Activated CD4-positive, CD25-positive, alpha-beta regulatory T cell treated with anti-CD3 and anti-CD28 coated beads, Interleukin-2, amount 50 U/mL, for 16 hours (primary cell): Measurements from ENCODE around the gene TMEM86A.
A peak's percentile ranks its signal among the peaks of the same experiment; 100 is the strongest.

Source experiments
- DNase-seq: peaks from one replicate; pipeline ENCODE4 v3.0.0-alpha.2; 2020; ENCODE audit warnings: low read depth, low spot score

The TMEM86A gene

GRCh38 chr11:18723991-18724390 is 25.4 kb downstream of the TMEM86A start:
- DNase-seq = no peak

GRCh38 chr11:18726040-18726439 is 27.5 kb downstream of the TMEM86A start, which contains the start of gene IGSF22:
Gene IGSF22 (minus strand): TSS chr11:18726188. CDS start chr11:18724236, 1,952 bp downstream.
- no peak for DNase-seq

- DNase-seq = peak; percentile 23
These were observed 29.1 kb downstream of the TMEM86A start for GRCh38 chr11:18727479-18728236.

GRCh38 chr11:18728658-18729057 is 30.1 kb downstream of the TMEM86A start:
- DNase-seq = no peak

- no peak for DNase-seq
These were observed 30.8 kb downstream of the TMEM86A start for GRCh38 chr11:18729426-18729825.

- no peak for DNase-seq
These were observed 31.4 kb downstream of the TMEM86A start for GRCh38 chr11:18730020-18730419.

GRCh38 chr11:18731441-18731840 is 32.9 kb downstream of the TMEM86A start:
- no peak for DNase-seq

GRCh38 chr11:18731949-18732821 is 33.6 kb downstream of the TMEM86A start:
- peak; percentile 46 for DNase-seq

GRCh38 chr11:18733202-18733601 is 34.6 kb downstream of the TMEM86A start:
- no peak for DNase-seq

GRCh38 chr11:18736590-18737148 is 38.1 kb downstream of the TMEM86A start:
- DNase-seq = no peak

GRCh38 chr11:18737642-18738041 is 39.1 kb downstream of the TMEM86A start:
- no peak for DNase-seq

GRCh38 chr11:18739685-18740084 is 41.1 kb downstream of the TMEM86A start:
- no peak for DNase-seq

GRCh38 chr11:18741783-18742182 is 43.2 kb downstream of the TMEM86A start:
- DNase-seq = no peak

- DNase-seq = no peak
These were observed 44.8 kb downstream of the TMEM86A start for GRCh38 chr11:18743365-18743764.

- no peak for DNase-seq
These were observed 45.4 kb downstream of the TMEM86A start for GRCh38 chr11:18743900-18744514.

GRCh38 chr11:18745251-18745650 is 46.7 kb downstream of the TMEM86A start:
- no peak for DNase-seq

- no peak for DNase-seq
These were observed 50.3 kb downstream of the TMEM86A start for GRCh38 chr11:18748766-18749365.

- no peak for DNase-seq
These were observed 51.2 kb downstream of the TMEM86A start for GRCh38 chr11:18749681-18750319.

GRCh38 chr11:18750944-18751343 is 52.4 kb downstream of the TMEM86A start:
- DNase-seq = no peak

GRCh38 chr11:18752502-18752901 is 53.9 kb downstream of the TMEM86A start:
- no peak for DNase-seq

- no peak for DNase-seq
These were observed 55.7 kb downstream of the TMEM86A start for GRCh38 chr11:18754308-18754707.
